ENCODE measurements around the gene MED15.
"Not testable (repeated sequence)": the region's sequence is repeated elsewhere in the genome, so short reads cannot be mapped to it uniquely, and the experiment has no call there.

MED15 gene
- long read RNA-seq, donor 1, partial matches to known transcripts = 35 of 40 reads
- long read RNA-seq, donor 1, other reads (novel, unspliced or antisense) = 0 of 40 reads
- long read RNA-seq, donor 2, partial matches to known transcripts = 7 of 9 reads
- long read RNA-seq, donor 2, other reads (novel, unspliced or antisense) = 0 of 9 reads
- long read RNA-seq, donor 3, partial matches to known transcripts = 22 of 26 reads
- long read RNA-seq, donor 3, other reads (novel, unspliced or antisense) = 0 of 26 reads
- long read RNA-seq, donor 4, partial matches to known transcripts = 57 of 67 reads
- long read RNA-seq, donor 4, other reads (novel, unspliced or antisense) = 0 of 67 reads
- long read RNA-seq, donor 5, partial matches to known transcripts = 33 of 42 reads
- long read RNA-seq, donor 5, other reads (novel, unspliced or antisense) = 0 of 42 reads
- long read RNA-seq, donor 6, partial matches to known transcripts = 43 of 45 reads
- long read RNA-seq, donor 6, other reads (novel, unspliced or antisense) = 0 of 45 reads
- long read RNA-seq, donor 7, partial matches to known transcripts = 66 of 73 reads
- long read RNA-seq, donor 7, other reads (novel, unspliced or antisense) = 0 of 73 reads
- long read RNA-seq, donor 8, partial matches to known transcripts = 37 of 45 reads
- long read RNA-seq, donor 8, other reads (novel, unspliced or antisense) = 0 of 45 reads

- DNase-seq = peak; percentile 89
Measured at GRCh38 chr22:20507253-20508066, at the start of gene MED15. Gene MED15, plus strand, starts transcription at chr22:20507610. Its CDS starts 69 bp downstream, at chr22:20507679.

GRCh38 chr22:20458530-20459151 lies 48.8 kb upstream of the MED15 start:
- DNase-seq = no peak

GRCh38 chr22:20459152-20459542 lies 48.3 kb upstream of the MED15 start:
- DNase-seq = no peak

- DNase-seq = no peak
Measured at GRCh38 chr22:20459862-20460261, 47.5 kb upstream of the MED15 start.

GRCh38 chr22:20463324-20464095 lies 43.9 kb upstream of the MED15 start:
- DNase-seq = no peak

GRCh38 chr22:20464096-20464614 lies 43.3 kb upstream of the MED15 start:
- no peak for DNase-seq

GRCh38 chr22:20464912-20465758 lies 42.3 kb upstream of the MED15 start:
- DNase-seq = no peak

- no peak for DNase-seq
Measured at GRCh38 chr22:20465759-20466077, 41.7 kb upstream of the MED15 start.

- no peak for DNase-seq
Measured at GRCh38 chr22:20466659-20467379, 40.6 kb upstream of the MED15 start.

- DNase-seq = no peak
Measured at GRCh38 chr22:20469110-20469868, 38.1 kb upstream of the MED15 start.

GRCh38 chr22:20470525-20470924 lies 36.9 kb upstream of the MED15 start:
- DNase-seq = not testable (repeated sequence)

GRCh38 chr22:20471126-20471833 lies 36.1 kb upstream of the MED15 start:
- DNase-seq = no peak

- no peak for DNase-seq
Measured at GRCh38 chr22:20472629-20473442, 34.6 kb upstream of the MED15 start.

- no peak for DNase-seq
Measured at GRCh38 chr22:20475115-20475436, 32.3 kb upstream of the MED15 start.

- not testable (repeated sequence) for DNase-seq
Measured at GRCh38 chr22:20475569-20475968, 31.8 kb upstream of the MED15 start.

GRCh38 chr22:20478059-20478458 lies 29.4 kb upstream of the MED15 start:
- DNase-seq = not testable (repeated sequence)

GRCh38 chr22:20479612-20480196 lies 27.7 kb upstream of the MED15 start:
- no peak for DNase-seq

All from right kidney (tissue), 9 donors.